Measurements from ENCODE around the gene VPS16. TPM values are rescaled to one million over a fixed set of nuclear protein-coding genes. Genes with fewer than 3 reads are reported as not detected.
A peak's percentile ranks its signal among the peaks of the same experiment; 100 is the strongest.

VPS16 gene
- total RNA-seq, 1 donor from 2014 or later: 51.1 TPM

- no peak for DNase-seq (ENCODE audit: extremely low spot score, unreplicated experiment)
- Mint-ChIP-seq H3K4me3 (ENCODE audit: unreplicated experiment) (peak overlapping the region; percentile 79), H3K4me1 (ENCODE audit: unreplicated experiment) (peaks cover 16% of the 10 kb centered on the region), H3K9me3 (ENCODE audit: unreplicated experiment) (no peaks in the 10 kb centered on the region), H3K27me3 (ENCODE audit: unreplicated experiment) (no peaks in the 10 kb centered on the region), H3K27ac (ENCODE audit: unreplicated experiment) (peak overlapping the region; percentile 85), H3K36me3 (ENCODE audit: unreplicated experiment) (peaks cover 24% of the 10 kb centered on the region)
- TF ChIP-seq, protein P1, sequence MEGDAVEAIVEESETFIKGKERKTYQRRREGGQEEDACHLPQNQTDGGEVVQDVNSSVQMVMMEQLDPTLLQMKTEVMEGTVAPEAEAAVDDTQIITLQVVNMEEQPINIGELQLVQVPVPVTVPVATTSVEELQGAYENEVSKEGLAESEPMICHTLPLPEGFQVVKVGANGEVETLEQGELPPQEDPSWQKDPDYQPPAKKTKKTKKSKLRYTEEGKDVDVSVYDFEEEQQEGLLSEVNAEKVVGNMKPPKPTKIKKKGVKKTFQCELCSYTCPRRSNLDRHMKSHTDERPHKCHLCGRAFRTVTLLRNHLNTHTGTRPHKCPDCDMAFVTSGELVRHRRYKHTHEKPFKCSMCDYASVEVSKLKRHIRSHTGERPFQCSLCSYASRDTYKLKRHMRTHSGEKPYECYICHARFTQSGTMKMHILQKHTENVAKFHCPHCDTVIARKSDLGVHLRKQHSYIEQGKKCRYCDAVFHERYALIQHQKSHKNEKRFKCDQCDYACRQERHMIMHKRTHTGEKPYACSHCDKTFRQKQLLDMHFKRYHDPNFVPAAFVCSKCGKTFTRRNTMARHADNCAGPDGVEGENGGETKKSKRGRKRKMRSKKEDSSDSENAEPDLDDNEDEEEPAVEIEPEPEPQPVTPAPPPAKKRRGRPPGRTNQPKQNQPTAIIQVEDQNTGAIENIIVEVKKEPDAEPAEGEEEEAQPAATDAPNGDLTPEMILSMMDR (IDR thresholded peaks at IDR 0.05): no peak
These were observed 1.5 kb upstream of the VPS16 start for GRCh38 chr20:2838847-2839671.

DNA sequence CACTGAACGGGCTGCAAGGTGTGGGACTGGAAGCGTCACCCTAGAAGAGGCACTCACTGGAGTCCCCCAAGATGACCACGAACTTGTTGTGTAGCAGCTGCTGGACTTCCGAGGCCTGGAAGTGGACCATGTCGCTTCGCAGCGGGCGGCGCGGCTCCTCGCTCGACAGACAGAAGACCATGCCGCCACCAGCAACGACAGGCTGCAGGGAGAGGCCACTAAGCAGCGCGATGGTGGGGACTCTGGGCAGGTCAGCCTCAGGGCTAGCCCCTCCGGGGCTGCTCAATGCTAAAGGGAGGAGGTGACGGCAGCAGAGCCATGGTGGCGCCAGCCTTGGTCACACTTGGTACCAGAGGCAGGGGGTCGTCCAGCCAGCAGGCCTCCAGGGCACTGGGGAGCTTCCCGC, 810 bp upstream of the VPS16 start:
- H3K27ac Mint-ChIP-seq (ENCODE audit: unreplicated experiment): peak overlapping the region; percentile 85
- peaks cover 24% of the 10 kb centered on the region for H3K36me3 Mint-ChIP-seq (ENCODE audit: unreplicated experiment)
- DNase-seq (ENCODE audit: extremely low spot score, unreplicated experiment): no peak
- no peaks in the 10 kb centered on the region for H3K27me3 Mint-ChIP-seq (ENCODE audit: unreplicated experiment)
- H3K4me3 Mint-ChIP-seq (ENCODE audit: unreplicated experiment): peak overlapping the region; percentile 79
- H3K4me1 Mint-ChIP-seq (ENCODE audit: unreplicated experiment): peaks cover 16% of the 10 kb centered on the region
- H3K9me3 Mint-ChIP-seq (ENCODE audit: unreplicated experiment): no peaks in the 10 kb centered on the region
- TF ChIP-seq, protein P1 (IDR thresholded peaks at IDR 0.05): no peak

GRCh38 chr20:2840967-2841531, 504 bp downstream of the VPS16 start:
- peak overlapping the region; percentile 85 for H3K4me3 Mint-ChIP-seq (ENCODE audit: unreplicated experiment)
- DNase-seq (ENCODE audit: extremely low spot score, unreplicated experiment): no peak

GRCh38 chr20:2845607-2846006, 5.1 kb downstream of the VPS16 start:
- Mint-ChIP-seq H3K4me1 (ENCODE audit: unreplicated experiment) (peaks cover 6% of the 10 kb centered on the region), H3K27ac (ENCODE audit: unreplicated experiment) (no peak overlapping the region), H3K27me3 (ENCODE audit: unreplicated experiment) (no peaks in the 10 kb centered on the region), H3K4me3 (ENCODE audit: unreplicated experiment) (no peak overlapping the region), H3K36me3 (ENCODE audit: unreplicated experiment) (peaks cover 6% of the 10 kb centered on the region), H3K9me3 (ENCODE audit: unreplicated experiment) (no peaks in the 10 kb centered on the region)
- TF ChIP-seq, protein P1 (IDR thresholded peaks at IDR 0.05): no peak
- DNase-seq (ENCODE audit: extremely low spot score, unreplicated experiment): peak; percentile 2

More at GRCh38 chr20:2840967-2841531, 504 bp downstream of the VPS16 start:
- Mint-ChIP-seq H3K9me3 (ENCODE audit: unreplicated experiment) (no peaks in the 10 kb centered on the region), H3K36me3 (ENCODE audit: unreplicated experiment) (peaks cover 16% of the 10 kb centered on the region), H3K27ac (ENCODE audit: unreplicated experiment) (peak overlapping the region; percentile 72), H3K27me3 (ENCODE audit: unreplicated experiment) (no peaks in the 10 kb centered on the region), H3K4me1 (ENCODE audit: unreplicated experiment) (peaks cover 16% of the 10 kb centered on the region)
- TF ChIP-seq, protein P1 (IDR thresholded peaks at IDR 0.05): no peak

GRCh38 chr20:2846698-2847097, 6.2 kb downstream of the VPS16 start:
- DNase-seq (ENCODE audit: extremely low spot score, unreplicated experiment): no peak
- Mint-ChIP-seq H3K4me1 (ENCODE audit: unreplicated experiment) (peaks cover 2% of the 10 kb centered on the region), H3K4me3 (ENCODE audit: unreplicated experiment) (no peak overlapping the region), H3K27me3 (ENCODE audit: unreplicated experiment) (no peaks in the 10 kb centered on the region), H3K9me3 (ENCODE audit: unreplicated experiment) (no peaks in the 10 kb centered on the region), H3K36me3 (ENCODE audit: unreplicated experiment) (peaks cover 6% of the 10 kb centered on the region), H3K27ac (ENCODE audit: unreplicated experiment) (no peak overlapping the region)
- TF ChIP-seq, protein P1 (IDR thresholded peaks at IDR 0.05): no peak
